GM12874 (cell line): Measurements from ENCODE around the gene GABRG3.

Experiments
- CTCF ChIP-seq: IDR thresholded peaks from 2 replicates; pipeline ENCODE4 v1.5.1; 2011; ENCODE audit warnings: low read depth, mild to moderate bottlenecking, control low read depth, low read length, moderate library complexity; ENCODE audit not compliant: insufficient read depth

GABRG3 gene

DNA sequence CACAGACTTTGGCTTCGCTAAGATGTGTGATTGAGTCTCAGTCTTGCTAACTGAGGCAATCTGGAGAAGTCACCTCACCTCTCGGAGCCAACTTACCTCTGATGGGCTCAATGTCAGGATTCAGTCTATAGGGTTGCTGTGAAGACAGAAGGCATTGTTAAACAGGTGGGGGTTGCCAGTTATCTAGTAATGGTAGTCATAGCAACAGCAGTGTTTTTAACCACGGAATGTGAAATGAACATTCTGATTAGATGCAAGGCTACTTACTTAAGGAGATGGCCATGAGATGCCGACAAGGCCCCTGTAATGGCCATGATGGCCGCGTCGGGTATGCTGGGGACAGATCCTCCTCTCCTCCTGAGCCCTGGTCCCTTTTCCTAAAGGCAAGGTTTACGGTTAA is 243.1 kb downstream of the GABRG3 start:
- no peak for TF ChIP-seq CTCF

DNA sequence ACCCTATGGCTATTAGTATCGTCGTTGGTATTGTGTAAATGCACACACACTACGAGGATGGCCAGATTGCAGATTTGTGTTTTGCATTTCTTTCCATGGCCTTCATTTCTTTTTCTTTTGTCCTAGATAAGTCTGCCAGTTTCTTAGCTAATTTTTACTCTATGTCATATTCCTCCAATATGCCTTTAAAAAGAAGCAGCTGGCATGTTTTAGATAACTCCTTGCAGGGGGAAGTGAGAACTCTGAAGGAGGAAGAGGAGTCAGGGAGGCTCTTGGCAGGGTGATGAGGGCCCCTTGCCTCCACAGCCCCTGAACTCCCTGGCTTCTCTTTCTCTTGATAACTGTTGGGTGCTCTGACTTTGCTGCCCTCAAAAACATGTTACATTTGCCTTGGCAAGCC is 244.0 kb downstream of the GABRG3 start:
- no peak for TF ChIP-seq CTCF

DNA sequence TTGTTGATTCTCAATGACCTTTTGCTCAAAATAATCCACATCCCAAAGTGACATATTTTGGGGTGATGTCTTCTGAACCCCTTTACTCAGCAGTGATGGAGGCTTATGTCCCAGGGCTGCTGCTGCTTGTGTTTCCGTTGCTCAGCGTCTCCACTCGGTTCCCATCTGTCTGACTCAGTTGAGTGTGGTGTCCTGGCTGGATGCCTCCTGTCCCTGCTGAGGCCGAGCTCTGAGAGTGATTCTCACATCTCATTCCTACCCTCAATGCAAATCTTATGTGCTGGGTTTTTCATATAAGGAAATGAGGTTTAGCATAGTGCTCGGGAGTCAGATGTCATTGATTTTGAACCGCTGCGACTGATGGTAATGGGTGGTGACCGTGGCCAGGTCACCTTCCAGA is 247.4 kb downstream of the GABRG3 start:
- no peak for TF ChIP-seq CTCF

DNA sequence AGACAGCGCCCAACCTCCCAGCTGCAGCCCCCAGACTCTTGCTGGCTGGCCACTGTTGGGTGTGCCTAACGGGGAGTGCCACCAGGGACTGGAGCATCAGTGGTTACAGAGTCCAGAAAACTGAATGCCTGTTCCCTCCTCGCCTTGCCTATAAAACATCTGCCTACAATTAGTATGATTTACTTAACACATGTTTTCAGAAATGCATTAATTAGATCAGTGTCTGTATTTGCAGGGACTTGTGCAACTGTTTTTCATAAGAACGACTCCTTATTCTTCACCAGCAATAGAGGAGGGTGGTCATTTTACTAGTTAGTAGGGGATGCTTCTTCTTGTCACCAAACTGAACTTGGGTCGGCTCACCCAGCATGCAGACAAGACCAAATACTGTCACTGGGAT is 248.7 kb downstream of the GABRG3 start:
- no peak for TF ChIP-seq CTCF

GRCh38 chr15:27220199-27220598 is 249.2 kb downstream of the GABRG3 start:
- TF ChIP-seq CTCF: no peak

DNA sequence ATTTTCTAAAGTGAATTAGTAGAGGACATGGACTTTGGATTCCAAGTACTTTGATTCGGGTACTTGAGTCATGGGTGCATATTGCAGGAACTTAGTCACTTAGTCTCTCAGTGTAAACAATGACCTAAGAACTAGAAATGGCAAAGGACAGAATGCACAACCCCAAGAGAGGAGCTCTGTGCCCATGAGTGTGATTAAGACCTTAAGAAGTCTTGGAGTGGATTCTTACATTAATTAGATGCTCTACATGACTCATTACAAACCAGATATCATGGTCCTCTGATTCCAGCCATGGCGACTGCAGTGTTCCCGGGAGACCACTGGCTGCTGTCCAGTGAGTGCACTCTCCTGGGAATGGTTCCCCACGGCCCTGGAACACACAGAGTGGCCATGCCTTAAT is 251.5 kb downstream of the GABRG3 start:
- no peak for TF ChIP-seq CTCF

DNA sequence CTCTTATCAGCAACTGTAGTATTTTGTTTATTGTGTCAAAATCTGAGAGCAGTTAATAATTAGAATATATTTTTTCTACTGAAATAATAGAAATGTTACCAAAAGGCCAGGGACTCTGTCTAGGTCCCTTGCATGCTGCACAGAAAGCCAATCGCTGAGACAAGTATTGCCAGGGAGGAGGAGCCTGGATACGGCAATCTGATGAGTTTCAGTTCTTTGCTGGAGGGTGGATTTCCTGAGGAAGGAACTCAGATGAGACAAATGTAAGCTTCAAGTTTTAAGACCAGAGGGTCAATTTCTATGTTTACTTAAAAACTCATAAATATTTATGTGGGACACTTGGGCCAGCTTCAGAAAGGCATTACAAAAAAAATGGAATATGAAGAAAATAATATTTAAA is 252.2 kb downstream of the GABRG3 start:
- no peak for TF ChIP-seq CTCF

GRCh38 chr15:27231811-27232210 is 260.8 kb downstream of the GABRG3 start:
- TF ChIP-seq CTCF: no peak
